Measurements from ENCODE around the gene ACE. TPM values are rescaled to one million over a fixed set of nuclear protein-coding genes. Genes with fewer than 3 reads are reported as not detected.
"Not testable (repeated sequence)": the region's sequence is repeated elsewhere in the genome, so short reads cannot be mapped to it uniquely, and the experiment has no call there.

The ACE gene
- total RNA-seq, 4 donors from 2014 or later: 7.5 to 35.3 (median 14.1) TPM

DNA sequence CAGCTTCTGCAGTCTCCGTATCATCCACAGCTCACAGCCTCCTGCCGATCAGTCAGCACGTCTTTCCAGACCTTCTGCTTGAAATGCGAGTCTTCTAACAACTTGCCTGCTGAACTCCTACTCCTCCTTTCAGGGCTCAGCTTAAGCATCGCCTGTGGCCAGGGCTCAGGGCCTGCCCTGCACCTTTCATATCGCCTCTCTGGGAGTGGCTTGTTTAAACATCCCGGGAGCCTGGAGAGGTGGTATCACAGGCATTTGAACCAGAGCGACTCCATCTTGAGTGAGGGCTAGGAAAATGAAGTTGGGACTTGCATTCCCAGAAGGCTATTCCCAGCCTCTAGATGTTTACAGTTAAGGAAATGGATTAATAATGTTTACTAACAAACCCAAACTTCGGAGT, 16.8 kb upstream of the ACE start:
- peaks cover 0 to 13% (median 2%) of the 10 kb centered on the region in 4 donors for H3K4me1 ChIP-seq
- no peaks in the 10 kb centered on the region for H3K36me3 ChIP-seq
- no peak for TF ChIP-seq EP300 (IDR thresholded peaks at IDR 0.05)
- no peak for TF ChIP-seq CTCF (IDR thresholded peaks at IDR 0.05)
- no peak for TF ChIP-seq POLR2A (IDR thresholded peaks at IDR 0.05)
- no peak overlapping the region for H3K4me3 ChIP-seq
- peak overlapping the region in 1 of 4 donors; percentile 36 for H3K27ac ChIP-seq
- H3K9me3 ChIP-seq: no peaks in the 10 kb centered on the region
- no peak for DNase-seq (ENCODE audit: low spot score in 2 of 2)
- 62 to 64% methylated on average over 9 of the region's 9 CpGs for WGBS, 2 donors
- no peaks in the 10 kb centered on the region for H3K27me3 ChIP-seq

DNA sequence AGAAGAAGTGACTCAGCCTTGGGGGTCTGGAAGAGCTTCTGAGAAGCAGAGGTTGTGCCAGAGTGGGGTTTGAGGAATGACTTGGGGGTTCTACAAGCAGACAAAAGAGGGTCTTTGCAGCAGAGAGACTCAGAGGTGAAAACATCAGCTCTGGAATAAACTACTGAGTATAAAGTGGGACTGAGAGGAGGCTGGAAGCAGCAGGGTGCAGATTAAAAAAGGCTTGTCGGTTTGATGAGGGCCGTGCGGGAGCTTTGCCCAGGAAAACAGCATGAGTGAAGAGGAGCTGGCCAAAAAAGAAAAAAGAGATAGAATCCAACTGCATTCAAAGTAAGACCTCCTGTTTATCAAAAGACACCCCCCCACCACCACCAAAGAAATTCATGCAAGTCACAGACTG, 13.1 kb upstream of the ACE start:
- DNase-seq (ENCODE audit: low spot score in 2 of 2): no peak
- H3K4me1 ChIP-seq: peaks cover 0 to 8% (median 0%) of the 10 kb centered on the region in 4 donors
- WGBS, 2 donors: 35 to 38% methylated on average over 3 of the region's 3 CpGs
- H3K4me3 ChIP-seq: no peak overlapping the region
- H3K9me3 ChIP-seq: no peaks in the 10 kb centered on the region
- H3K27ac ChIP-seq: no peak overlapping the region
- H3K27me3 ChIP-seq: no peaks in the 10 kb centered on the region
- TF ChIP-seq CTCF (IDR thresholded peaks at IDR 0.05): no peak
- no peaks in the 10 kb centered on the region for H3K36me3 ChIP-seq

DNA sequence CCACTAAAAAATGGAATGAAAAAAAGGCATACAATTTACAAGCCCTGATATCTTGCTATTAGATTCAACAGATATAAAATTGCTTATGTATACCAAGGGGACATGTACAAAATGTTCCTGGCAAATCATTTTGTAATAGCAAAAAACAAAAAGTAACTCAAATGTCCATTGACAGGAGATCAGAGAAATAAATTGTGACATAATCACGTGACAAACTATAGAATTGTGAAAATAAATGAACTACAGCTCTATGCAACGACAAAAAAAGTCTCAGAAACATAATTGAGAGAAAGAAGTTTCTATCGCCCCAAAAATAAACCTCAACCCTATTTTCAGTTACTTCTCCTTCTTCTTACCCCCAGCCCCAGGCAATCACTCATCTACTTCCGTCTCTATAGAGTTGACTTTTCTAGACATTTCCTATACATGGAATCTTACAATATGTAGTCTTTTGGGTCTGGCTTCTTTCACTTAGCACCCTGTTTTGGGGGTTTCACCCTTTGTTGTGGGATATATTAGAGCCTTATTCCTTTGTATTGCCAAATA, 12.1 kb upstream of the ACE start:
- H3K4me1 ChIP-seq: peaks cover 0 to 8% (median 0%) of the 10 kb centered on the region in 4 donors
- no peak overlapping the region for H3K4me3 ChIP-seq
- H3K27ac ChIP-seq: no peak overlapping the region
- no peak for TF ChIP-seq EP300 (IDR thresholded peaks at IDR 0.05)
- no peak for TF ChIP-seq CTCF (IDR thresholded peaks at IDR 0.05)
- TF ChIP-seq POLR2A (IDR thresholded peaks at IDR 0.05): no peak
- 76 to 81% methylated on average over 4 of the region's 4 CpGs for WGBS, 2 donors
- H3K9me3 ChIP-seq: no peaks in the 10 kb centered on the region
- no peaks in the 10 kb centered on the region for H3K27me3 ChIP-seq
- H3K36me3 ChIP-seq: no peaks in the 10 kb centered on the region
- no peak for DNase-seq (ENCODE audit: low spot score in 2 of 2)

GRCh38 chr17:63468099-63468498, 8.8 kb upstream of the ACE start:
- 79 to 94% methylated on average over 6 of the region's 6 CpGs for WGBS, 2 donors
- H3K27ac ChIP-seq; H3K36me3 ChIP-seq; H3K27me3 ChIP-seq; H3K9me3 ChIP-seq; H3K4me3 ChIP-seq; DNase-seq (ENCODE audit: low spot score in 2 of 2); H3K4me1 ChIP-seq: not testable (repeated sequence)

- H3K4me3 ChIP-seq: no peak overlapping the region
- no peak overlapping the region for H3K27ac ChIP-seq
- no peak for DNase-seq (ENCODE audit: low spot score in 2 of 2)
- 28 to 40% methylated on average over 3 of the region's 3 CpGs for WGBS, 2 donors
- no peaks in the 10 kb centered on the region for H3K9me3 ChIP-seq
- H3K36me3 ChIP-seq: no peaks in the 10 kb centered on the region
- peaks cover 0 to 41% of the 10 kb centered on the region in 2 donors for H3K27me3 ChIP-seq
- TF ChIP-seq POLR2A (IDR thresholded peaks at IDR 0.05) (no peak), EP300 (IDR thresholded peaks at IDR 0.05) (peak in 1 of 2 donors; percentile 24), CTCF (IDR thresholded peaks at IDR 0.05) (no peak)
- H3K4me1 ChIP-seq: peaks cover 0 to 30% (median 13%) of the 10 kb centered on the region in 4 donors
Observed at GRCh38 chr17:63474174-63474573, 2.7 kb upstream of the ACE start.
